ENCODE measurements around the gene BNIP3. TPM values are rescaled to one million over a fixed set of nuclear protein-coding genes. Genes with fewer than 3 reads are reported as not detected.
A peak's percentile ranks its signal among the peaks of the same experiment; 100 is the strongest.

BNIP3 gene
- total and polyA plus RNA-seq, 2 donors (not counting 3 experiments of a cell fraction or from before 2014, with no cell fraction given), result 51.4 to 53.3 TPM

GRCh38 chr10:131943021-131943814, 38.5 kb downstream of the BNIP3 start:
- Histone ChIP-seq H3K36me3 (ENCODE audit: control insufficient read depth in 2 of 2, extremely low read depth in 1 of 2, insufficient read depth in 2 of 2, low read length in 2 of 2) (peaks cover 4 to 11% of the 10 kb centered on the region in 2 experiments), H3K27me3 (ENCODE audit: control insufficient read depth in 2 of 2, insufficient read depth in 2 of 2, low read length in 2 of 2) (no peaks in the 10 kb centered on the region), H3K79me2 (ENCODE audit: control insufficient read depth, insufficient read depth, low read length) (peaks cover 11% of the 10 kb centered on the region), H3K9ac (replicated peaks; ENCODE audit: extremely low read depth, insufficient read depth, low read length) (no peak overlapping the region), H3K4me3 (replicated peaks in 1 of 3; ENCODE audit: insufficient read depth in 1 of 3, low read depth in 1 of 3, low read length in 3 of 3) (no peak overlapping the region), H2AFZ (ENCODE audit: low read depth, low read length) (no peak overlapping the region), H4K20me1 (replicated peaks; ENCODE audit: control insufficient read depth, extremely low read depth, insufficient read depth, low read length) (no peaks in the 10 kb centered on the region), H3K4me1 (ENCODE audit: control insufficient read depth, extremely low read depth, insufficient read depth, low read length) (peaks cover 30% of the 10 kb centered on the region), H3K9me1 (replicated peaks; ENCODE audit: control insufficient read depth, extremely low read depth, insufficient read depth, low read length) (no peaks in the 10 kb centered on the region), H3K4me2 (ENCODE audit: insufficient read depth, low read length) (no peak overlapping the region), H3K27ac (ENCODE audit: insufficient read depth, low read depth, low read length) (no peak overlapping the region), H3K9me3 (replicated peaks; ENCODE audit: control insufficient read depth, insufficient read depth, low read length) (no peaks in the 10 kb centered on the region)
- intact Hi-C loops (cut with micrococcal nuclease), result loop anchor here (1.0 kb wide), 1 partner anchor 58 kb away; no protein-coding TSS in a partner anchor
- no peak for DNase-seq (ENCODE audit: low read depth, low spot score)
- ChIA-PET POLR2A (interaction anchor here (0.5 kb wide), 1 partner anchor 11 kb away, joined by 4 read pairs; no protein-coding TSS in a partner anchor), CTCF (interaction anchor here (0.9 to 4.0 kb wide), 9 partner anchors 8 to 80 kb away, joined by 3 to 20 read pairs (median 4); no protein-coding TSS in a partner anchor)
- dilution Hi-C loops (cut with MboI; ENCODE audit: extremely low pct_ligation_motif_present, low sequenced_read_pairs), result no loop called here
- no TSS peak for BruUV-seq (replicated peaks)
- no peak for FAIRE-seq
- TF ChIP-seq FOS (IDR thresholded peaks at IDR 0.05; ENCODE audit: borderline replicate concordance, insufficient read depth, low read length), result no peak
- TF ChIP-seq CTCF (IDR thresholded peaks at IDR 0.05; ENCODE audit: extremely low read depth in 1 of 2, insufficient read depth in 1 of 2, low read depth in 1 of 2, low read length in 2 of 2), result peak; percentile 32 to 55

GRCh38 chr10:131942455-131942854, 39.3 kb downstream of the BNIP3 start:
- no peaks in the 10 kb centered on the region for H3K9me1 ChIP-seq (replicated peaks; ENCODE audit: control insufficient read depth, extremely low read depth, insufficient read depth, low read length)
- H3K27ac ChIP-seq (ENCODE audit: insufficient read depth, low read depth, low read length), result no peak overlapping the region
- FAIRE-seq (no peak), DNase-seq (ENCODE audit: low read depth, low spot score) (no peak)
- no peak overlapping the region for H3K9ac ChIP-seq (replicated peaks; ENCODE audit: extremely low read depth, insufficient read depth, low read length)
- H3K4me2 ChIP-seq (ENCODE audit: insufficient read depth, low read length), result no peak overlapping the region
- no peak overlapping the region for H2AFZ ChIP-seq (ENCODE audit: low read depth, low read length)
- H3K4me1 ChIP-seq (ENCODE audit: control insufficient read depth, extremely low read depth, insufficient read depth, low read length), result peaks cover 23% of the 10 kb centered on the region
- no peak overlapping the region for H3K4me3 ChIP-seq (replicated peaks in 1 of 3; ENCODE audit: insufficient read depth in 1 of 3, low read depth in 1 of 3, low read length in 3 of 3)
- no peaks in the 10 kb centered on the region for H3K9me3 ChIP-seq (replicated peaks; ENCODE audit: control insufficient read depth, insufficient read depth, low read length)
- CTCF ChIA-PET, result interaction anchor here (0.9 to 4.0 kb wide), 7 partner anchors 8 to 80 kb away, joined by 3 to 20 read pairs (median 5); no protein-coding TSS in a partner anchor
- intact Hi-C loops (cut with micrococcal nuclease), result no loop called here
- peaks cover 4 to 14% of the 10 kb centered on the region in 2 experiments for H3K36me3 ChIP-seq (ENCODE audit: control insufficient read depth in 2 of 2, extremely low read depth in 1 of 2, insufficient read depth in 2 of 2, low read length in 2 of 2)
- POLR2A ChIA-PET, result no interaction called here
- no peaks in the 10 kb centered on the region for H3K27me3 ChIP-seq (ENCODE audit: control insufficient read depth in 2 of 2, insufficient read depth in 2 of 2, low read length in 2 of 2)
- dilution Hi-C loops (cut with MboI; ENCODE audit: extremely low pct_ligation_motif_present, low sequenced_read_pairs), result no loop called here
- peaks cover 12% of the 10 kb centered on the region for H3K79me2 ChIP-seq (ENCODE audit: control insufficient read depth, insufficient read depth, low read length)
- no TSS peak for BruUV-seq (replicated peaks)
- TF ChIP-seq POLR2A (IDR thresholded peaks at IDR 0.05; ENCODE audit: low read depth, low read length) (no peak), EZH2 (IDR thresholded peaks at IDR 0.05; ENCODE audit: borderline replicate concordance, low read depth, low read length, severe bottlenecking) (no peak), GATA2 (IDR thresholded peaks at IDR 0.05; ENCODE audit: insufficient read depth, insufficient read length, low read depth, low read length) (no peak), FOS (IDR thresholded peaks at IDR 0.05; ENCODE audit: borderline replicate concordance, insufficient read depth, low read length) (no peak), CTCF (IDR thresholded peaks at IDR 0.05; ENCODE audit: extremely low read depth in 1 of 2, insufficient read depth in 1 of 2, low read depth in 1 of 2, low read length in 2 of 2) (no peak), MAX (IDR thresholded peaks at IDR 0.05; ENCODE audit: insufficient read depth, insufficient read length) (no peak), MYC (IDR thresholded peaks at IDR 0.05; ENCODE audit: low read depth, low read length) (no peak), POLR2AphosphoS5 (IDR thresholded peaks at IDR 0.05; ENCODE audit: insufficient read depth, low read depth, low read length) (no peak), JUN (IDR thresholded peaks at IDR 0.05; ENCODE audit: borderline replicate concordance, insufficient read depth, insufficient read length, low read depth) (no peak)
- H4K20me1 ChIP-seq (replicated peaks; ENCODE audit: control insufficient read depth, extremely low read depth, insufficient read depth, low read length), result no peaks in the 10 kb centered on the region

All from endothelial cell of umbilical vein (primary cell).